SK-N-DZ (cell line): ENCODE measurements around the gene AUTS2.
"Not testable (repeated sequence)": the region's sequence is repeated elsewhere in the genome, so short reads cannot be mapped to it uniquely, and the experiment has no call there.

Source experiments
- DNase-seq: peaks from one replicate; pipeline ENCODE4 v3.0.0-alpha.2; 2015; ENCODE audit warnings: low spot score

AUTS2 gene

DNA sequence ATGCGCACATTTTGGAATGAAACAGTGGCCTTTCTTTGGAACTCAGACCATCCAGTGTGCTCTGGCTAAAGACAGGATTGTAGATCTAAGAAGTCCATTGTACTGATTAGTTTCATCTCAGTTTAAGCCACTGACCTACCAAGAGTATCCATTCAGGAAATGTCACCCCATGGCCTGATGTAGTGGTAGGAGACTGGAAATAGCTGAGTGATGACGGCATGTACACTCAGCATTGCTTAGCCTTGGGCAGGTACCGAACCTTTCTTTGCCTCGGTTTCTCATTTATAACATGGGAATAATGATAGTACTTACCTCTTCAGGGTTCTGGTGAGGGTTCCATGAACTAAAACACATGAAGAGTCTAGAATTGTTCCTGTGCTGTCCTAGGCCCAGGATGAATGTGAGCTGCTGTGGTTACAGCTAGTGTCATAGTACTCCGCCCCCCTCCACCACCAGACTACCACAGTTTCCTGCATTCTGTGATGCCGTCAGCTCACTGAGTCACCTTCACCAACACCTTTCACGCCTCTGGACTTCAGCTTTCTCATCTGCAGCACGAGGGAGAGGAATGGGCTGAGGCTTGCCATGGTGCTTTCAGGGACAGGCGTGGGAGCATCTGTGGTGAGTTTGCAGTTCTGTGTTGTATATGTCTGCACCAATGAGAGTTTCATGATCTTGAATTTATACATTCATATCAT, 1049.7 kb downstream of the AUTS2 start:
- DNase-seq = no peak

DNA sequence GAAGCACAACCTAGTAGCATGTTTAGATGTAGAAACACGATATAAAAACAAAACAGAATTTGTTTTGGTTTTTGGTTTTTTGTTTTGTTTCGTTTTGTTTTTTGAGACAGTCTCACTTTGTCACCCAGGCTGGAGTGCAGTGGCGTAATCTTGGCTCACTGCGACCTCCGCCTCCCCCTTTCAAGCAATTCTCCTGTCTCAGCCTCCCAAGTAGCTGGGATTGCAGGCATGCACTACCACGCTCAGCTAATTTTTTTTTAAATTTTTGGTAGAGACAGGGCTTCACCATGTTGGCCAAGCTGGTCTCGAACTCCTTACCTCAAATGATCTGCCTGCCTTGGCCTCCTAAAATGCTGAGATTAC, 1050.2 kb downstream of the AUTS2 start:
- not testable (repeated sequence) for DNase-seq

DNA sequence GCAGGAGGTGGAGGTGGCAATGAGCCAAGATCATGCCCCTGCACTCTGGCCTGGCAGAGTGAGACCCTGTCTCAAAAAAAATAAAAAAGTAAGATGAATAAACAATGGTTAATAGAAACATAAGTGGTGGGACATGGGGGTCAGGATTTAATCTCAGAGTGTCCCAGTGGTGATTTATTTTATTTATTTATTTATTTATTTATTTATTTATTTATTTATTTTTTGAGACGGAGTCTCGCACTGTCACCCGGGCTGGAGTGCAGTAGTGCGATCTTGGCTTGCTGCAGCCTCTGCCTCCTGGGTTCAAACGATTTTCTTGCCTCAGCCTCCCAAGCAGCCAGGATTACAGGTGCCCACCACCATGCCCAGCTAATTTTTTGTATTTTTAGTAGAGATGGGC, 1051.0 kb downstream of the AUTS2 start:
- DNase-seq = no peak

DNA sequence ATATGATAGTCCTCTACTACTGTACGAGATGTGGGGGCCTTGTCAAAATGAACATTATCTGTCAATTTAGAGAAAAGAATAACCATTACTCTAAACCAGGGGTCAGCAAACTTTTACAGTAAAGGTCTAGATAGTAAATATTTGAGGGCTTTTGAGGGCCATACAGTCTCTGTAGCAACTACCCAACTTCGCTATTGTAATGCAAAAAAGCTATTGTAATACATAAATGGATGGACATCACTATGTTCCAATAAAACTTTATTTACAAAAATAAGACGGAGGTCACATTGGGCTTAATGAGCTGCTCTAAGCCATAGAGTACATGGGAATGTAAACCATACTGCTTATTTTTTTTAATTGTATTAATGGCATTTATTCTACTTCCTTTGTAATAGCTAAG, 1055.9 kb downstream of the AUTS2 start:
- no peak for DNase-seq

DNA sequence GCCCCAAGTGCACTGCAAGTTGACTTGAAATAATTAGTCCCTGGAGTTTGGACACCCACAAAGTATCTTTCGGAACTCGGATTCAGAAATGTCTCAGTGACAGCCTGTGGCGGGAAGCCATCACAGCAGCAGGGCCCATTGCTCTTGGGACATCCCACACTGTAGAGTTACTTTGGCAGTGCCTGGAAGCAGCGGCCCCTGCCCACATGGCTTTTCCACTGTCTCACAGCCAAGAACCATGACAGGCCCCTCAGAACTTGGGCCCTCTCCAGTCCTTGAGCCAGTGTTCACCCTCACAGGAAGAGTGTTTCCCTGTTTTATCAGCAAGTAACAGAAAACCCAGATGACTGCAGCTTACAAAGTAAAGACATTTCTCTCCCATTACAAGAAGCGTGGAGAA, 1056.7 kb downstream of the AUTS2 start:
- DNase-seq = no peak

DNA sequence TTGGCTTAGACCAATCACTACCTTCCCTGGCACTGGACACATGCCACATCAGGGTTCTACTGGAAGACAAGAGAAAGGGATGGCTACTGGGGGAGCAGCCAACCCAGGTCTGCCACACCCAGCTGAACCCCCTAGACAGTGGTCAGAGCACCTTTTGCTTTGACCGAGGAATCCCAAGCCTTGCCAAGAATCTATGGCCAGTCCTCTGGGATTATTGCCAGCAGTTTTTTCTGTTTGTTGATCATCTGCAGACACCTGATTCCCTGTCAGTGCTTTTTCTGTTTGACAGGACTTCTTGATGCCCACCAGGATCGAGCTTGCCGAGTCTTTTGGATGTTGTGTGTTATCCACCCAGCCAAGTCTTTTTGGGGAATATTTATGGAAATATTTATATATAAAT, 1057.4 kb downstream of the AUTS2 start:
- DNase-seq = no peak

DNA sequence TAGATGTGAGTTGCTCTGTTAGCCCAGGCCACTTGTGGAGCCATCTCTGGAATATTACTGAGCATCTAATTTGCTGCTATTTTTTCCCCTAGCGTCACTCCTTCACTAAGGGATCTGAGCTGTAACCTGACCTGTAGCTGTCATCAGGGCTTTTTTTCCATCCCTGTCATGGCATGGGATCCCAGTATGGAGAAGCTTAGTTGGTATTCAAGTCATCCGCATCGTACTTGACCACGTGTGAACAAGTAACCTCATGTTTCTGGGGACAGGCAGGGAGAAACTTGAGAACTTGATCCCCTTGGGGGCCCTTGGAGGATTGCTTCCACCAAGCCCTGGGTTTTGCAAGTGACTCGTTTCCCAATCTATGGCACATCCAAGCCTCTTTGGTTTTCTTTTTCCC, 1059.3 kb downstream of the AUTS2 start:
- no peak for DNase-seq

DNA sequence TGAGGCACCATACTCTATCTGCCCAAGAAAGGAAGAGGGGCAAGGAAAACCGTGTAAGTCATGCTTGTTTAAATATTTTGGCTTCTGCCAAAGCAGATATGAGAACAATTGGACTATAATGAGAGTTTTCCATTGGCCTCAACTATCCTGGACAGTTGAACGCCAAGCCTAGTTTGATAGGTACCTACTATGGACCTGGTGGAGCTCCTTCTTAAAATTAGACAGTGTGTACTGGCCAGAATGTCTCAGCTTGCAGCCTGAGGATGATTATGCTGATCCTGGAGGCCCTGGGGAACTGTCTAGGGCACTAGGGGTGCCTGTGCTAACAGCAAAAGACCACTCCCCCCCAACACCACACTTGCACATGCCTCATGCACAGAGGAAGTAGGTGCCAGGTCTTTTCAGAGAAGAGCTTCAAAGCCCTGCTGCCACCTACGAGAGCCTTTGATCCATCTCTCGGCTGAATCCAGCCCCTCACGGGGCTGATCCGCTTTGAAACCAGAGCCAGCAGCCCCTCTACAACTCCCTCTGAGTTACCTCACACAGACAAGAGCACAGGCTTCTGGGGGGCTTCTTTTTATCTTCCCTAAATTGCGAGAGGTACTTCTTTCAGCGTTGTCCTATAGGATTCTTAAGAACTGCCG, 1059.8 kb downstream of the AUTS2 start:
- DNase-seq = no peak

DNA sequence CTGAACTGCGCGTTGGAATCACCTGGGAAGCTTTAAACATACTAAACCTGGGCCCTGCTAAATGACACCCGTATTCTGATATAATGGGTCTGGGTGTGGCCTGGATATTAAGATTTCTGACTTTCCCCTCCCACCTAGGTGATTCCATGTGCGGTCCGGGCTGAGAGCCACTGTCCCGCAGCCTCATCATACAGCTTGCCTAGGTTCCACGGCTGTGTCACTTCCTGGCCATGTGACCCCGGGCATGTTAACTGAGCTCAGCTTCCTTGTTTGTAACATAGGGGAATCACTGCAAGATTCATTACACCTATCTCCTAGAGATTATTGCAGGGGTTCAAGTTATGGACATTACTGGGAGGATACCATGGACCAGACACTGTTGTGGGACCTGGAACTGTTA, 1061.0 kb downstream of the AUTS2 start:
- no peak for DNase-seq

DNA sequence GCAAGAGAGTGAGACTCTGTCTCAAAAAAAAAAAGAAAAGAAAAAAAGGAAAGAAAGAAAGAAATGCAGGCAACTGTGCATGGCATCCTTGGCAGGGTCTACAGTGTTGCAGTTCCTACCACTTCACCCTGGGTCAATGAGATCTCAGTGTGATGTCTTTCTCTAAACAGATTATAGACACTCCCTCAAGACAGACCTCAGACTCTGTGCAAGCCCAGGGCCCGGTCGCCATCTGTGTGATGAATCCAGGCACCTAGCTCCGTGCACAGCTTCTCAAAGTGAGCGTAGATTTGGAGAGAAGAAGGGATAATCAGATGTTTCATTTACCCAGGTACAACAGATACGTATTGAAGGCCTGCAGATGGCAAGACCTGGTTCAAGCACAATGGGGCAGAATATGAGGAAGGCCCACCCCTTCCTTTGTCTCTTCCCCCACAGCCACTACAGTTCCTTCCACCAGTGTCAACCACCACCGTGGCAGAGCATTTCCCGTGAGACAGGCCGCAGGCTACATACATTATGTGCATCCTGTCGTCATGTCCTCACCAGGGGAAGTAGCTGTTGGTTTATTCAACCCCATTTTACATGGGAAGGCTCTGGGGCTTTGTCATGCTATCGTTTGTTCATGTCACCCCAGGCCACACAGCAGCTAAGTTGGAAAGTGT, 1062.0 kb downstream of the AUTS2 start:
- DNase-seq = no peak

DNA sequence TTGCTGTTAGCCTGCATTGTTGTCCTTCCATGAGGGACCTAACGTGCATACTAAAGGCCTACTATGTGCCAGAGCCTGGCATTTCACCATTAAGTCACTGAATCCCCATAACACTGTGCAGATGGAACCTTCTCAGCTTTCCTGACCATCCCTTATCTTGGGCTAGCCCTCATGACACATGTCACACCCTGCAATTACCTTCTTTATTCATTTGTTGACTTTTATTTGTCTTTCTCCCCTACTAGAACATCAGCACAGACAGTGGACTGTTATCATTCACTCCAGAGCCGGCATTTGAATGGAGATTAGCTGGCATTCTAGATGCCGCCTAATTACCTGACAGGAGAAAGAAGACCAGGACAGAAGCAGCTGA, 1062.5 kb downstream of the AUTS2 start:
- no peak for DNase-seq

DNA sequence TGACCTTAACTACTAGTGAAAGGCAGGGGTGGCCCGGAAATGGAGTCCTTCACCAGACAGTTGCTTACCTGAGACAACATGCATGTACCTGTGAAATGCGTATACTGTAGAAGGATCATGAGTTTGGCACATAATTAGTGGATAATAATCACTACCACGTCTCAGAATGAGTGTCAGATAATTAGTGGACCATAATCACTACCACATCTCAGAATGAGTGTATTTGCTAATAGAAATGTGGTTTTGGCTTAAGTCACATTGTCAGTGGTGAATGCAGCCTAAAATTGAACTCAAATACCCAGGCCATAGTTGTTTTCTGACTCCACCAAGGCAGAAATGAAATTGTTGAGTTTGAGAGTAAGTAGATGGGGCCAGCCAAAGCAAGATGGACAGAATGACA, 1065.4 kb downstream of the AUTS2 start:
- no peak for DNase-seq

DNA sequence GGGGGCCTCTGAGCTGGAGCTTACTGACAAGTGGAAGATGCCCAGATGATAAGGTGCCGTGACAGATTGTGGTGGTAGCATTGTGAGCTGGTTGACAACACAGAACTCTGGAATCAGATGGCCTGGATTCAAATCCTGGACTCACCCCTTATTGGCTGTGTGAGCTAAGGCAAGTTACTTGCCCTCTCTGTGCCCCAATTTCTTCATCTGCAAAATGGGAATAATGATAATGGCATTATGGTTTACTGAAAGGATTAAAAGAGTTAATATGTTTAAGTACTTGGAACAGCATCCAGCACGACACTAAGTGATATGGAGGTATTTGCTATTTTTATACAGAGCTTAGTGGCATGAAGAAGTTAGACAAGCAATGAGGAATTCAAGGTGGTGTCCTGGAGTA, 1067.7 kb downstream of the AUTS2 start:
- DNase-seq = no peak

DNA sequence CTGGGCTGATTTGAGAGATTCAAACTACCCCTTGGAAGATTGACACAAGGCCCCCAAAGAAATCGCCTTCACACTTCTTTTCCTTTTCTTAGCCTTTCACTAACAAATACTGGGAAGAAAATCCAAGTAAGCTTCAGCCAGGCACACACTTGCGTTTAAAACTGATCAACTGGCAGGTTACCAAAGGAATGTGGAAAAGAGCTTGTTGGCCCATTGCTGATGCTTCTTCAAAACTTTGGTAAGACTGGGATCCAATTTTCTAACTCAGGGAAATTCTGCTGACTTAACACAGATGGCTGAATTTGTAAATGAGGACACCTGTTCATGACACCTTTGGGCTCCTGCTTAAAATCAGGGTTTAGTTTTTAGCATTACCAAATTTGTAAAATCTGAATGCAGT, 1069.1 kb downstream of the AUTS2 start:
- no peak for DNase-seq

DNA sequence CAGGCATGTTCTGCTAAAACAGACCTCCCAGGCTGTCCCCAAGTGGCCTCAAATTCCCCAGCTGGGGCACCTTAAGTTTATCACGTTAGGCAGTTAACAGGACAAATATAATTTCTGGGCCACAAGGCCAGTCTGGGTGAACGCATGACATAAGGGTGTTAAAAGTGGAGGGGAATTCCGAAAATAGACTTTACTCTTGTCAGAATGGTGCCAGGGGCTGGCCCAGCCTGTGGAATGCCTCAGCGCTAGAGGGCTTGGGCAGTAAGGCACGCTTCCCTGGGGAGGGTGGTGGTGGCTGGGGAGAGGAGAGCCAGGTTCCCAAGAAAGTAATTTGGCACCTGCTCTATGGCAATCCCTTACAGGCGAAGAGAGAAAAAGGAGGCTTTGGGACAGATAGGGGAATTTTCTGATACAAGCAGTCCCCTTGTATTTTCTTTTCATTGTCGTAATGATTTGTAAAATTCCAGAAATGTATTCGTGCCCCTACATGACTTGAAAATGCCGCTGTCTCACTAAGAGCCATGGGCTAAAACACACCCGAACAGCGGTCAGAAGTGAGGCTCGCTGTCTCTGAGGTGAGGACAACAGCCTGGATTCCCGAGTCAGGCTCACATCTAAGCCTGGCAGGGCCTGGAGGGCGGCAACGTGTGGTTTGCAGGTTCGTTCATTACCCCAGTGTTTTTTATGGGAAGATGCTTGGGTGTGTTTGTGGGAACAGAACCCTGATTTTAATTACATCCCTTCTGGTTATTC, 1070.5 kb downstream of the AUTS2 start:
- DNase-seq = peak; percentile 39

DNA sequence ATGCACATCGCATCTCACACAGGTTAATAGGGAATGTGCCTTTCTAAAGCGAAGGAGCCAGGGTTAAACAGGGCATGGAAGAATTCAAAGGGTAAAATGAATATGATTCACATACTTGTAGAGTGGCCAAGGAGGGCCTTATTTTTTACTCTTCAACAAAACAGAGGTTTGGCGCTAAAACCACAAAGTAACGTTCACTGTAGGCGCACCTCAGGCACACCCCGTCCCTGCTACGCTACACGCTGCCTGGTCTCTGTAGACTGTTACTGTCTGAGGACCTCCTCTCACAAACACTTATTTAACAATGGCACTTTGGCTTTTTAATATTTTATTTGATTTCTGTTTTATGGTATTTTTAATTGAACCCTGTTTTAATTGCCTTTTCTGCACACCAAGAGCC, 1071.6 kb downstream of the AUTS2 start:
- DNase-seq = no peak

DNA sequence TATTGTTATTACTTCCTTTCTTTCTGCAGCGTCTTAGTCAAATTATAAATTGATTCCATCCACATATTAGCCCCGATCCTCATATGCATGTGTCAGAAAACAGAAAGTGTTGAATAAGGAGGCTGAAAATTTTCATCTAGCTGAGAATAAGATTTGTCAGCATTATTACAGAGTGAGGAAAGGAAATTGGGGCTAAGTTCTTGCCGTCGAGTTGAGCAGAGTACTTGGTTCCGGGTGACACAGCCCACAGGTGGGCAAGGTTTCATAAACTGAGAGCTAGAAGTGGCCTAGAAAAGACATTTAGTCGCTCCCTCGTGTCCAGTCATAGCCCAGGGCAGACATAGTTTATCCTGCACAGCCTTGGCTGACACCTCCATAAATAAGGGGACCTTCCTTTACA, 1072.0 kb downstream of the AUTS2 start:
- DNase-seq = no peak

DNA sequence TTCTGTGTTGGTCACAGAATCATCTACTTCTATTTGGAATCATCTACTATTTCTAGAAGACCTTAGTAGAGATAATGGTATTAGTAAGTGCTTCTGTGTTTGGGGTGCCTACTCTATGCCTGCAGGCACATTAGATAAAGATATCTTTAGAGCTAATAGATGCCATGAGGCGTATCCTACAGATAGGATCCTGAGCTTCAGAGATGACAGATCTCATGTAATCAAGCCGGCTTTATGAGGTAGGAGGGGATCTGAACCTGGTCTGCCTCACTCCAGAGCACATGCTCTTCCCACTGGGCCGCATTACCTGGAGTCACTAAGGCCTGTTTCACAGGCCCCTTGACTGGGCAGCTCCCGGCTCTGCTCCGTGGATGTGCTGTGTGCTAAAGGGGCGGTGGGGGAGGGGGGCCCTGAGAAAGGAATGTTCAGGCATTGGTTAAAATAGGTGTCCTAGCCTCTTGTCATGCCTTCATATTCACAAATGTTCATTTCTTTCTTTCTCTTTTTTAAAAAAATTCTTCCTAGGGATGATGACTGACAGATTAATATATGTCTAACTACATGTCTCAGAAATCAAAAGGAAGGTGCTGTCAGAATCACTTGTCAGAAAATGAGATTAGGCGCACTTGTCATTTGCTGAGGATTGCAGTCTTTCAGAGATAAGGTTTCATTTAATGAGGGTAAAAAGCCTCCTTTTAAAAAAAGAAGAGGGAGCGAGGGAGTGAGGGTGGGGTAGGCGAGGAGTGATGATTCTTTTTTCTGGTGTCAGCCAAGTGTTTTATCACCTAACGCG, 1075.7 kb downstream of the AUTS2 start:
- peak; percentile 68 for DNase-seq

DNA sequence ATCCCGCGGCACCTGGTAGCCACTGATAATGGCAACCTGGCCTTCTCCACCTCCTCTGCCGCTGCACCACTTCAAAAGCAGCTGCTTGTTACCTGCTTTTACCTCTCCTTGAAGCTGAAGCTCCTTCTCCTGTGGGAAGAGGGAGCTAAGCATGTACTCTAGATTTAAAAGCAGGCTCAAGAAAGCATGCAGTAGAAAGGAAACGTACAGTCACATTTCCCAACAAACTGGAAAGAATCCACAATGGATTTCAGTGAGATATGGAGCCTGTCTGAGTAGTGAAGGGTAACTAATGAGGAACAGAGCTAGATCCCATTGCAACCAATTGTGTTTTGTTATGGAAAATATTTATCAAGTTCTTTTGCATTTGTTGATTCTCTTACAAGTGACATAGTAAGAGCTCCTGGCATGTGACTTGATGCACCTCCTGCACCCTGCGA, 1076.3 kb downstream of the AUTS2 start:
- no peak for DNase-seq

DNA sequence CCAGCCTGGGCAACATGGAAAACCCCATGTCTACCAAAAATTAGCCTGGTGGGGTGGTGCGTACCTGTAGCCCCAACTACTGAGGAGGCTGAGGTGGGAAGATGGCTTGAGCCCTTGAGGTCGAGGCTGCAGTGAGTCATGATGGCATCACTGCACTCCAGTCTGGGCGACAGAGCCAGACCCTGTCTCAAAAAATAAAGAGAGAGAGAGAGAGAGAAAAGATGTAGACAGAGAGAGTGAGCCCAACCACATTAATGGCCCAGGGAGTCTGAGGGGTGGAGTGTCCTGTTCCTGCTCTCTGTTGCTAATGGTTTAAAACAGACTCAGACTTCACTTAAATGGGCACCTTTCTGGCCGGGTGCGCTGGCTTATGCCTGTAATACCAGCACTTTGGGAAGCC, 1078.0 kb downstream of the AUTS2 start:
- DNase-seq = no peak

DNA sequence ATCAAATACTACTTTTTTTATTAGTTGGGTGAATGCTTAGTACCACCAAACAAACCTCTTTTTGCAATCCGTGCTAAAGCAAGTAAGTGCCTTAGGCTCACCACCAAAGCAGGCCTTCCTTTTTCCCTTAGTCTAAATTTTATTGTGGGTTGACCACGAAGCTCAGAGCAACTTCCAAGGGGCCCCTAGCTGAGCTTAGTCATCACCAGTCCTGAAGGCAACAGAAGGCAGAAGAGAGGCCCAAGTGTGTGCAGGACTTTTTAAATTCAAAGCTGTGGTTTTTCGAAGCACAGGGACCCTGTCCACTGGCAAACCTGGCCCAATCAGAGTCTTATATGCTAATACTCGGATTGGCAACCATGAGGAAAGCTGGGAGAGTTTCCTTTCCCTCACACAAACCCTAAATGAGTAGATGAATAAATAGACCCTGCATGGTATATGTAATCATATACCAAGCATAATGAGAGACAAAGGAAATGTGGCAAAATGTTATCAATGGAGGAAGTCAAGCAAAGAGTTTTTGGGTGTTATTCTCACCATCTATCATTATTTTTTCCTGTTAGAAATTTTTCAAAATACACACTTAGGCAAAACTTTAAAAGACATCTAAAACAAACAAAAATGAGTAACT, 1080.5 kb downstream of the AUTS2 start:
- no peak for DNase-seq
